Thyroid gland (tissue), 4 donors: Measurements from ENCODE around the gene MACC1. TPM values are rescaled to one million over a fixed set of nuclear protein-coding genes. Genes with fewer than 3 reads are reported as not detected.
A peak's percentile ranks its signal among the peaks of the same experiment; 100 is the strongest.

Experiments used
- DNase-seq, 2 donors: peaks; one replicate each; pipeline ENCODE4 v3.0.0-alpha.2; 2019
- H3K27ac ChIP-seq, 3 donors: fragments of 200-600 bp; sonication (generic); 1 replicate in 2 of 3; 2 replicates in 1 of 3; pipeline ENCODE4 v1.5.1; 2016 to 2019; ENCODE audit warnings: mild to moderate bottlenecking in 1 of 3, moderate library complexity in 1 of 3
- H3K27me3 ChIP-seq: fragments of 200-600 bp; sonication (generic); one replicate; pipeline ENCODE4 v1.5.1; 2019
- H3K36me3 ChIP-seq, 2 donors: fragments of 200-600 bp; sonication (generic); one replicate each; pipeline ENCODE4 v1.5.1; 2016 to 2019
- H3K4me1 ChIP-seq, 2 donors: fragments of 200-600 bp; sonication (generic); one replicate each; pipeline ENCODE4 v1.5.1; 2017 to 2019
- H3K4me3 ChIP-seq, 3 donors: fragments of 200-600 bp; sonication (generic); replicated peaks in 1 of 3; 1 replicate in 2 of 3; 2 replicates in 1 of 3; pipeline ENCODE4 v1.5.1; 2016; ENCODE audit warnings: mild to moderate bottlenecking in 1 of 3
- H3K9me3 ChIP-seq: fragments of 200-600 bp; sonication (generic); one replicate; pipeline ENCODE4 v1.5.1; 2017
- CTCF ChIP-seq, 6 experiments: fragments of 200-600 bp in 3 of 6; fragments of 450-650 bp in 3 of 6; sonication (generic) in 3 of 6; IDR thresholded peaks; one replicate each; pipeline ENCODE4 v1.5.1; 2016 to 2019; ENCODE audit warnings: antibody characterized with exemption in 6 of 6, mild to moderate bottlenecking in 2 of 6, inconsistent platforms in 1 of 6, moderate library complexity in 1 of 6
- POLR2A ChIP-seq, 2 donors: fragments of 450-650 bp; IDR thresholded peaks; one replicate each; pipeline ENCODE4 v1.6.1; 2017; ENCODE audit warnings: antibody characterized with exemption in 2 of 2, mild to moderate bottlenecking in 2 of 2, moderate library complexity in 1 of 2
- WGBS, 2 donors: methylation state at CpG; one replicate each; pipeline ENCODE4 v1.1.5; 2017; 5-methylcytosine and 5-hydroxymethylcytosine counted together
- intact Hi-C: fragments of 100-400 bp; cut with DNase I; formaldehyde crosslinking; loops from one replicate; pipeline ENCODE4 v1.15.1; 2023
- total RNA-seq, 4 donors: library from RNA; depleted of rRNA; stranded (reverse); fragments of >200 nt; gene quantifications; one replicate each; pipeline ENCODE4 v1.2.3, GENCODE V29; 2016

The MACC1 gene
- total RNA-seq, 4 donors from 2014 or later: 2.6 to 7.7 (median 3.6) TPM

- no peak overlapping the region for H3K27ac ChIP-seq
- DNase-seq: peak; percentile 14 to 45
- intact Hi-C loops: no loop called here
Observed at GRCh38 chr7:20249920-20250319, 32.7 kb upstream of the MACC1 start.

GRCh38 chr7:20249376-20249775, 32.2 kb upstream of the MACC1 start:
- TF ChIP-seq CTCF (IDR thresholded peaks at IDR 0.05): no peak
- TF ChIP-seq POLR2A (IDR thresholded peaks at IDR 0.05): no peak
- DNase-seq: no peak
- Histone ChIP-seq H3K4me3 (no peak overlapping the region), H3K36me3 (no peaks in the 10 kb centered on the region), H3K27me3 (no peaks in the 10 kb centered on the region), H3K4me1 (peaks cover 0 to 3% of the 10 kb centered on the region in 2 donors), H3K9me3 (no peaks in the 10 kb centered on the region), H3K27ac (no peak overlapping the region)
- WGBS, 2 donors: 78 to 84% methylated on average over 4 of the region's 4 CpGs
- intact Hi-C loops: no loop called here

More at GRCh38 chr7:20249920-20250319, 32.7 kb upstream of the MACC1 start:
- Histone ChIP-seq H3K27me3 (no peaks in the 10 kb centered on the region), H3K36me3 (no peaks in the 10 kb centered on the region), H3K4me3 (no peak overlapping the region), H3K4me1 (peaks cover 0 to 3% of the 10 kb centered on the region in 2 donors), H3K9me3 (no peaks in the 10 kb centered on the region)
- TF ChIP-seq POLR2A (IDR thresholded peaks at IDR 0.05) (no peak), CTCF (IDR thresholded peaks at IDR 0.05) (no peak)
- WGBS, 2 donors: 30 to 57% methylated on average over 1 of the region's 1 CpG

- no peak for DNase-seq
- H3K4me1 ChIP-seq: peaks cover 7 to 10% of the 10 kb centered on the region in 2 donors
- intact Hi-C loops: no loop called here
- no peaks in the 10 kb centered on the region for H3K27me3 ChIP-seq
- TF ChIP-seq CTCF (IDR thresholded peaks at IDR 0.05) (no peak), POLR2A (IDR thresholded peaks at IDR 0.05) (no peak)
- WGBS, 2 donors: 91 to 93% methylated on average over 5 of the region's 5 CpGs
- no peak overlapping the region for H3K27ac ChIP-seq
- no peaks in the 10 kb centered on the region for H3K36me3 ChIP-seq
- no peak overlapping the region for H3K4me3 ChIP-seq
- no peaks in the 10 kb centered on the region for H3K9me3 ChIP-seq
Observed at GRCh38 chr7:20246236-20246635, 29.1 kb upstream of the MACC1 start.

GRCh38 chr7:20244334-20245120, 27.3 kb upstream of the MACC1 start:
- WGBS, 2 donors: 63 to 85% methylated on average over 3 of the region's 3 CpGs
- H3K27me3 ChIP-seq: no peaks in the 10 kb centered on the region
- H3K27ac ChIP-seq: no peak overlapping the region
- H3K36me3 ChIP-seq: no peaks in the 10 kb centered on the region
- H3K4me3 ChIP-seq: no peak overlapping the region
- TF ChIP-seq CTCF (IDR thresholded peaks at IDR 0.05) (no peak), POLR2A (IDR thresholded peaks at IDR 0.05) (no peak)
- DNase-seq: no peak
- no peaks in the 10 kb centered on the region for H3K9me3 ChIP-seq
- H3K4me1 ChIP-seq: peaks cover 9 to 13% of the 10 kb centered on the region in 2 donors
- intact Hi-C loops: no loop called here

GRCh38 chr7:20241911-20242261, 24.7 kb upstream of the MACC1 start:
- H3K4me1 ChIP-seq: peaks cover 9 to 13% of the 10 kb centered on the region in 2 donors
- no peaks in the 10 kb centered on the region for H3K27me3 ChIP-seq
- no peak overlapping the region for H3K4me3 ChIP-seq
- 64 to 67% methylated on average over 2 of the region's 2 CpGs for WGBS, 2 donors
- no peak for DNase-seq
- TF ChIP-seq CTCF (IDR thresholded peaks at IDR 0.05) (no peak), POLR2A (IDR thresholded peaks at IDR 0.05) (no peak)
- H3K9me3 ChIP-seq: no peaks in the 10 kb centered on the region
- no peaks in the 10 kb centered on the region for H3K36me3 ChIP-seq
- intact Hi-C loops: no loop called here
- H3K27ac ChIP-seq: no peak overlapping the region
